Stimulated activated CD4-positive, alpha-beta T cell treated with anti-CD3 and anti-CD28 coated beads, TNF-alpha, amount 100 ng/mL, for 48 hours (primary cell): ENCODE measurements around the gene ADGRG4.

Experiments used
- DNase-seq, 3 donors: peaks; one replicate each; pipeline ENCODE4 v3.0.0-alpha.2; 2020; ENCODE audit warnings: low read depth in 3 of 3

ADGRG4 gene

DNA sequence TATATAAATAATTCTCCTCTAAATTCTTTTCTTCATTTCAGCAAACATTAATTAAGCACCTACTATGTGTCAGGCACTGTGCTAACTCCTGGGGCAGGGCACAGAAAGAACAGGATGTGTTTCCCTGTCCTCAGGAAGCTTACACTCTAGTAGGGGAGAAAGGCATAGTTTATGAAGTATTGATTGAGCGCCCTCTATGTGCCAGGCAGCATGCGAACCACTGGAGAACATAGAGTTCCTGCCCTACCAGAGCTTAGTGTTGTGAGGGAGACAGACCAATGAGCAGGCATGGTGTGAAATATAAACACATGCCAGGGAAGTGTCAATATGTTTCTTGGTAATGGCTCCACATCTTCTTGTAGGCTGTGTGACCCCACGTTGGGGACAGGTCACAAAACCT, 3.7 kb downstream of the ADGRG4 start:
- no peak for DNase-seq

DNA sequence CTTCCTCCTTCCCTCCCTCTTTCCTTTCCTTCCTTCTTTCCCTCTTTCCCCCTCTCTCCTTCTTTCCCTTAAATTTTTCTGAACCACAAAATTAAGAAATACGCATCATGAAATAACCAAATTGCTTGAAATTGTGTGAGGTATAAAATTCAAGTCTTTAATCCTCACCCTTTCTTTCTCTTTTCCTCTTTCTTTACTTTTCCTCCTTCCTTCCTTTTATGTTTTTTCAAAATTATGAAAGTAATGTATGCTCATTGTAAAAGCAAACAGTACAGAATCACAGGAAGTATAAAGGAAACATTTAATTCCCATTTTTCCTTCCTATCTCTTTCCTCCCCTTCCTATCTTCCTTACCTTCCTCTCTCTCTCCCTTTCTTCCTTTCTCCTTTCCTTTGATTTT, 5.4 kb downstream of the ADGRG4 start:
- no peak for DNase-seq

- DNase-seq: no peak
Observed at GRCh38 chrX:136307471-136307870, 6.7 kb downstream of the ADGRG4 start.

GRCh38 chrX:136310411-136310810, 9.6 kb downstream of the ADGRG4 start:
- no peak for DNase-seq

DNA sequence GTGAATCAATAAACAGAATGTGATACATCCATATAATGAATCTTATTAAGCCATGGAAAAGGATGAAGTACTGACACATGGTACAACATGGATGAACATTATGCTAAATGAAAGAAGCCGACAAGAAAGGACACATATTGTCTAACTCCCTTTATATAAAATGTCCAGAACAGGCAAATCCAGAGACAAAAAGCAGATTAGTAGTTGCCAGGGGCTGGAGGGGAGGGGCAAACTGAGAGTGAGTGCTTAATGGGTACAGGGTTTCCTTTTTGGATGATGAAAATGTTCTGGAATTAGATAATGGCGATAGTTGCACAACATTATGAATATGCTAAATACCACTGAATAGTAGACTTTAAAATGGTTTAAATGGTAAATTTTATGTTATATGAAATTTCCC, 17.4 kb downstream of the ADGRG4 start:
- no peak for DNase-seq

DNA sequence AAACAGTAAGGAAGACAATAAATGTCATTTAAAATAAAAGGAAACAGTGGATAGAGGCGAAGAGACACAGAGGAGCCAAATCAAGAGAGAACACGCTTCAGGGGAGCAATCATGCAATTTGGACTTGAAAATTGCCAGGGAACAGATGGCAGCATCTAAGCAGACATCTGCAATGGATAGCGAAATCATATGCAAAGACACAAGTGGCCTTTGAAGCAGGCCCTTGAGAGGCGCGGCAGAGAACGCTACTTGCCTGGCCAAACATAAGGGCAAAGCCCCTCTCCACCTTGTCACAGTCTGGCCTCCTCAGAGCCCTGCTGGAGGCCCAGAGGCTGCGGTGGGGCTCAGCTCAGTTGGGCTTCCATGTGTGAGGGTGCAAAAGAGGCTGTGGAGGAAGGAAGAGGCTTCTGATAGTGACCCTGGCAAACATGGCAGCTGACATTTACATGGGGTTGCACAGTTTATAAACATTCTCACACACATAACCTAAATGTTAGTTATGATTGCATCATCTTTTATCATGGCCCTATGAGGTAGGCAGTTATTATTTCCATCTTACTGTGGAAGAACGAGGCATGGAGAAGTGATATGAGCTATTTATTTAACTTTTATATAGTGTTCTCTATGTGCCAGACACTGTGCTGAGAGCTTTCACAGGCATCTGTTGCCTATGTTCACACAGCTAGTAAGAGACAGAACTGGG, 18.3 kb downstream of the ADGRG4 start:
- no peak for DNase-seq

GRCh38 chrX:136319600-136319999, 18.8 kb downstream of the ADGRG4 start:
- DNase-seq: no peak

DNA sequence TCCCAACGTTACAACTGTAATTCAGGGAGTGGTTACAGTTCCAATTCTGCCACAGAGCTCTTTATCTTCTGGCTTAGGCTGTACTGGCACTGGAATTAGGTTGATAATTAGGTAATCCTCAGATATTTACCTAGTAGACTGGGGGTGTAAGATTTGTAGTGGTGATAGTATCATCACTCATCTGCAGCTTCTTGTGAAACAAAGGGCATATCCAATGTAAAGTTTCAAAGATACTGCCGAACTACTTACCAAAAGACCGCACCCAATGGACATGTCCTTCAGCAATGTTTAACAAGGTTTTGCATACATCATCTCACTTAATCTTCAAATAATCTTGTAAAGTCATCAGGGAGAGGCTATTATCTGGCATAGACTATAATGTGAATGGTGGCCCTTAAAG, 20.8 kb downstream of the ADGRG4 start:
- DNase-seq: no peak

DNA sequence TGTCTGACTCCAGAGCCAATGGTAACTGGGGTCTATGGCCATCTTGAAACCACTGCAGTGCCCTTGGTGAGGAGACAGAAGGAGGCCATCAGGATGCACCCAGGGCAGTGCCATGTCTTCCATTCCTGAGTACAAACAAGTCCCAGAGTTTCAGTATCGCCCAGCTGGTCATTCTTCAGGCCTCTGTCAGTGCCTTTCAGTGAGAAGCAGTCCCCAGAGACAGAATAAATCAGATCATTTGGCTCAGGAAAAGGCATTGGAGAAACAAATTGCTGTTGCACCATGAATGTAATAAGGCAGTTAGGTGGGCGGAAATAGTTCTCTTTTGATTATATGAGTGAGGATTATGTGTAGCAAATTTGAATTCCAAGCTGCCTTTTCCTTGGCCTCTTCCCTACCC, 21.3 kb downstream of the ADGRG4 start:
- DNase-seq: no peak

GRCh38 chrX:136325377-136325776, 24.6 kb downstream of the ADGRG4 start:
- no peak for DNase-seq

DNA sequence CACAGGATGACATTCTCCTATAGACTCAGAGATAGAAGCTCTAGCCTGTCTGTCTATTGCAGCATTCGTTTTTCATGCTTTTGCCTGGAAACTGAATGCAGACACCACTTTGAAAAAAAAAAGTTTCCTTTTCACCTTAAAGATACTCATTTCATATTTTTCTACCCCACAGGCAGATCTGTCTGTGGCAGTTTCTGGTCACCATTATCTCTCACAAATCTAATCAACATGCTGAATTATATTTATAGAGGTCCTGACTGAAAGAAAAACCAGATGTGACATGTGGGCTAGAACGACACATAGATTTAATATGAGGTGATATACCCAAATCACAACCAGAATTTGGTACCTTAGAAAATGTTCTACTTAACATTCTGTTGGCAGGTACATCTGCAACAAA, 28.2 kb downstream of the ADGRG4 start:
- no peak for DNase-seq

DNA sequence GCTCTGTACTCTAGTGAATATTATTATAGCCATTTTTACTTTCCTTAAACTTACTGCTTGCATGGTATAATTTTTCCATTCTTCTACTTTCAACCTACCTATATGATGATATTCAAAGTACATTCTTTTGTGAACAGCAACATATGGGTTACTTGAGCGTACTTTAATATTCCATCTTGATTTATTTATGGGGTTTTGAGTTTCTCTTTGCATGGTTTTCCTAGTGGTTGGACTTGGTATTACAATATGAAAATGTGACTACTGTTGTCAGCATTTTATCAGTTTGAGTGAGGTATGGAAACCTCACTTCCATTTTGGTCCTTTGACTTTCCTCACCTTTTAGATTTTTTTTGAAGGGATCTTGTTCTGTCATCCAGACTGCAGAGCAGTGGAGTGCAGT, 35.9 kb downstream of the ADGRG4 start:
- DNase-seq: no peak

DNA sequence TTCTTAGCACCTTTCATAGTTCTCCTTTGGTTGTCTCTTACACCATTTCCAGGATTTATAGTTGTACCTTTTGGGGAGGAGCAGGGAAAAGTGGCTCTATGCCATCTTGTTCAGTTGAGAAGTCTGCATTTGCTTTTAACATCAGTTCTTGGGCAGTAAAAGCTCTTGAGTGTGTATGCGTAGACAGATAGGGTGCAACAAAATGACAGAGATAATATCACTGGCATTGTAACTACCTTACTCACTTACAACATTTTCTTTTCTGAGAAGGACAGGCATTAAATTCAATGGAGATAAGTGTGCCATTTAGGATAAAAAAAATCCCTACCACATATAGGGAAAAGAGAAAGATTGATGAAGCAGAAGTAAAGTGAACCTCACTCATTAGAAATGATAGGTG, 38.9 kb downstream of the ADGRG4 start:
- no peak for DNase-seq

- no peak for DNase-seq
Observed at GRCh38 chrX:136344320-136344719, 43.6 kb downstream of the ADGRG4 start.

- DNase-seq: no peak
Observed at GRCh38 chrX:136346506-136346905, 45.7 kb downstream of the ADGRG4 start.

DNA sequence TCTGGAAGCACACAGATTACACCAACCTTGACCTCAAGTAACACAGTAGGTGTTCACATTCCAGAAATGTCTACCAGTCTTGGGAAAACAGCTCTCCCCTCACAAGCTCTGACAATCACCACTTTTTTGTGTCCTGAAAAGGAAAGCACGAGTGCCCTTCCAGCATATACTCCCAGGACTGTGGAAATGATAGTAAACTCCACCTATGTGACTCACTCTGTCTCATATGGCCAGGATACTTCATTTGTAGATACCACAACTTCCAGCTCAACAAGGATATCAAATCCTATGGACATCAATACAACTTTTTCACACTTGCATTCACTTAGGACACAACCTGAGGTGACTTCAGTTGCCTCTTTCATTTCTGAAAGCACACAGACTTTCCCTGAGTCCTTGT, 46.9 kb downstream of the ADGRG4 start:
- DNase-seq: no peak

- DNase-seq: no peak
Observed at GRCh38 chrX:136353526-136354093, 52.8 kb downstream of the ADGRG4 start.

DNA sequence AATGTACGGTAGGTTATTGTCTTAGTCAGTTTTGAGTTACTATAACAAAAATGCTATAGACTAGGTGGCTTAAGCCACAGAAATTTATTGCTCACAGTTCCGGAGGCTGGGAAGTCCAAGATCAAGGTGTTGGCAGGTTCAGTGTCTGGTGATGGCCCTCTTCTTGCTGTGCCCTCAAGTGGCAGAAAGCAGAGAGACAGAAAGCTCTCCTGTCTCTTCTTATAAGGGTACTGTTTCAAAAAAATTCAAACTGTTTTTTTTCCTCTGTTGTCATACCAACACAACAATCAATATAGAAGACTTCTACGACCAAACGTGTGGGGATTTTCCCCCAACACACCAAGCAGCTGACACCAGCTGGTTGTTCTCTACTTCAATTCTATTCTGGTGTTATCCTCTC, 53.4 kb downstream of the ADGRG4 start:
- DNase-seq: no peak

DNA sequence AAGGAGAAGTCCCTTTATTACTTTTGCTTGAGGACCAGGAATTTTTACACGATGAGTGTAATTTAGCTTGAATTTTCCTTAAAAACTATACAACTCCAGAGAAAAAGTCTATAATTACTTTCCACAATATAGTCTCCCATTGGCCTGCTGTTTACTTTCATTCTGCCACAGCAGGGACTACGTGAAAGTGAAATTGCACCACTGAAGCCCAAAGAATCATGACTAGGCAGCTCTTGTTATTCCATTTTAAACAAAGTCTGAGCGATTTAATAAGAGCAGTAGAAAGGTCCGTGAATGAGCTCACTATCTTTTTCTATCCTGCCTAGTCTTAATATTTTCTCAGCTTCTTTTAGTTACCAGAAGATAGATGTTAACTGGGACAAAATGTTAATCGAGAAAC, 68.6 kb downstream of the ADGRG4 start:
- DNase-seq: no peak

- no peak for DNase-seq
Observed at GRCh38 chrX:136376713-136377112, 76.0 kb downstream of the ADGRG4 start.

GRCh38 chrX:136380010-136380769, 79.4 kb downstream of the ADGRG4 start:
- DNase-seq: no peak

DNA sequence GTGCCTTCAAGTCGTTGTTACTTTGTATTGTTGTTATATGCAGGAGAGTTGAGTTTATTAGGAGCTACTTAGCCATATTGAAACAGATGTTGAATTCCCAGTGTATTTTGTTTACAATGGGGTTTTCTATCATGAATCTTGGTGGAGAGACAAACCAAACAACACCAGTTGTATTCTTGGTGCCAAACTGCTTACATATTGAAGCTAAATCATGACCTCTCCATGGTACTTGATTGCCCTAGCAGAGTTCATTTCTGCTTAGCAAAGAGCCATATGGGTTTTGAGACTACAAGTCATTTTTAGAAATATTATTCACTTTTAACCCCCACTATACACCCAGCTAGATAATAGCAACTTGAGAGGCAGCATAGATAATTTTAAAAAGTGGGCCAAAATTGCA, 85.4 kb downstream of the ADGRG4 start:
- DNase-seq: no peak

- DNase-seq: no peak
Observed at GRCh38 chrX:136386826-136387225, 86.1 kb downstream of the ADGRG4 start.
